Measurements from ENCODE around the gene IGFN1.
A peak's percentile ranks its signal among the peaks of the same experiment; 100 is the strongest.

IGFN1 gene

DNA sequence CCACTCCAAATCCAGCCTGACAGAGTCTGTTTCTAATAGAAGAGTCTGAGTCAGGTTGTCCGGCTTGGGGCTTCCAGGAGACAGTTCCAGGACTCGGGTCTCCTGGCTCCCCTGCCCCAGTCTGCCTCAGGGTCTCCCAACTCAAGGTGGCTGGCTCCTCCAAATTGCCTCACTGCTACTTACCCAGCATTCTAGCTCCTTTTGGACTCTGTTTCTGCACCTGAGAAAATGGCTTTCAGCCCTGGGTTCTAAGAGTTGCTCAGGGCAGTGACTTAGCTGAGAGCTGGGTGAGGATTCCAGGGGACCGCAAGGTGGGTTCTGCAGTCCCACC is 5.5 kb upstream of the IGFN1 start:
- DNase-seq (ENCODE audit: low read depth in 3 of 3): no peak

DNA sequence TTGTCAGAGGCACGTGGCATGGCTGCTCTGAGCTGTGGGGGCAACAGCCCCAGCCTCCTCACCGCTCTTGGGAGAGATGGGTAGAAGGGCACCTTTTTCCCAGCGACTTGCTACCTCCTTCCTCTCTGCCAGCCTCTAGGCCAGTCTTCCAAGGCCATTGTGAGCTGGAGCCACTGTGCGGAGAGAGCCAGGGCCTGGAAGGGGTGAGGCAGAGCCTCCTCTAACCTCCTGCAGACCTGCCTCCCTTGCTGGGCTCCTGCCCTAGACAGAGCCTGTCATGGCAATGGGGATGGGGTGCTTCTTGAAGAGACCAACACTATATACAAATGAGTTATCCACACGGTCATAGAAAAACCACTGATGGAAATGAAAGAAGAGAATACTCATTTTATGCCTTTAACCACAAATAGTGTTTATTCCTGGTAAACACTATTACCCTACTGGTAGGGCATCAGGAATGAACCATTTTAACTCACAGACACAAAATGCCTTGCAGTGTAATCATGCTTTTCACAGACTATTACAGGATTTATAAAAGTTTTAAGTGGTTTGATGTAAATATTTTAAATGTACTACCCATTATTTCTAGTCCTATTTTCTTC is 5.0 kb upstream of the IGFN1 start:
- no peak for DNase-seq (ENCODE audit: low read depth in 3 of 3)

DNA sequence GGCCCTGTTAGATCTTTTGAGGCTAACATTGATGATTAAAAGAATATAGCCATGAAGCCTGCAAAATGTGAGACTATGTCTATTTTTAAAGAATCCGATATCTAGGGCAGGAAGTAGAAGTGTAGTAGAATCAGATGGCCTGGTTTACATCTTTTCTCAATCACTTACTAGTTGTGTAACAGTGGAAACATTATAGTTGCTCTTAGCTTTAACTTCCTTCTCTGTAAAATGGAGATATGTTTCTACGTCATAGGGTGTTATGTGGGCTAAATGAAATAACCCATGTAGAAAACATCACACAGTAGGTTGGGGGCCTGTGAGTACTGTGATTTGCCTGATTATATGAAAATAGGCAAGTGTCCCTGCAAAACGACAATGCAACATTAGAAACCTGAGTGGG is 4.4 kb upstream of the IGFN1 start:
- DNase-seq (ENCODE audit: low read depth in 3 of 3): no peak

DNA sequence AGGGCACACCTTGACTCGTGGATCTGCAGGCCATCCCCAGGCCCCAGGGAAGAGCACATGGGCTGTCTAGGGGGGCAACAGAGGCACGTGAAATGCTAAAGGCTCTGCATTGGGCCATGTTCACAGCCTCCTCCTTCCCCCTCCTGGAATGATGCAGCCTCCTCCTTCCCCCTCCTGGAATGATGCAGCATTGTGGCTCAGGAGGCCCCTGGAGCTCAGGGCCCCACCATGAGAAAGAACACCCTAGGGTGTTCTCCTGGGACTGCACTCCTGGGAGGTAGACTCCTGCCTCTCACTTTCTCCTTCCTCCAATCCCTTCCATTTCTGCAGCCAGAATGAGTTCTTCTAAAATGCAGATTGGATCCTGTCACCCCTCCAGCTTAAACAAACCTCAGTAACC is 1.5 kb upstream of the IGFN1 start:
- no peak for DNase-seq (ENCODE audit: low read depth in 3 of 3)

DNA sequence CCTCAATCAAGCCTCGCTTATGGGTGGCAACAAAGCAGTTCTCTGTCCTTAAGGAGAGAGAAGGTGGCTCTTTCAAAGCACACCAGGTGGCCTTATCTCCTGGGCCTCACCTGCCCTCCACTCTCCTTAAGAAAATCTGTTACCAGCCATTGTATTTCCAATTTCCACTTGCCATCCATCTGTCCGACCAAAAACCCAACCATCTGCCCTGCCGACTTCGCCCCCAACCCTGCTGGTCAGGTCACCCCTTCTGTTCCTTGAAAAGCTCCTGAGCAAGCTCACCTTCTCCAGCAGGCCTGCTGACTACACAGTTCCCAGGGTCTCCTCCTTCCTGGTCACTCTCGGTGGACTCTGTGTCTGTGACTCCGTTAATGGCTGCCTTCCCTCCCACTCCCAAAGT is 619 bp upstream of the IGFN1 start:
- no peak for DNase-seq (ENCODE audit: low read depth in 3 of 3)

DNA sequence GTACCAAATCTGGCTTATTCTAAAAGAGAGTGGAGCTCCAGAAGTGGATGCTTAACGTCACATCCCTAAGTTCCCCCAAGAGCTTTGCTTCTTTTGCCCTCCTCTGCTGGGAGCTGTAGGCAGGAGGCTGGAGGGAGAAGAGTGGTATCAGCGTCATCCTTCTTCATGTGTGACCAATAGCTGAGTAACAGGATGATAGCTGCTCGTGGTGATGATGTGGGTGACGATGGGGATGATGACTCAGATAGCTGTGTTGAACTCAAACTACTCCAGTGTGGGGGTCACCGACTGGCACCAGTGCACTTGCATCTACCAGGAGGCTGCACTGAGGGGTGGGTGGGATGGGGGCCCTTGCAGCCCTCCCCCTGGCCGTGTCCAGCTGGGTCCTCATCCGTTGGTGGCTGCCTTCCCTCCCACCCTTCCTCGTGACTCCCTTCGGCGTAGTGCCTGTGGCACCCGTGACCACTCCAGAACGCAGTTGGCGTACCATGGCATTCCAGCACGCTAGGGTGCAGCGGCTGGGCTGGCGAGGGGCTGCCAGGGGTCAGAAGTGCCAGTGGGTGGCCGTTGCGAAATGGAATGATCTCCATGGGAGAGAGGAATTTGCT is 1.1 kb downstream of the IGFN1 start:
- peak; percentile 9 to 40 (median 28) for DNase-seq (ENCODE audit: low read depth in 3 of 3)

DNA sequence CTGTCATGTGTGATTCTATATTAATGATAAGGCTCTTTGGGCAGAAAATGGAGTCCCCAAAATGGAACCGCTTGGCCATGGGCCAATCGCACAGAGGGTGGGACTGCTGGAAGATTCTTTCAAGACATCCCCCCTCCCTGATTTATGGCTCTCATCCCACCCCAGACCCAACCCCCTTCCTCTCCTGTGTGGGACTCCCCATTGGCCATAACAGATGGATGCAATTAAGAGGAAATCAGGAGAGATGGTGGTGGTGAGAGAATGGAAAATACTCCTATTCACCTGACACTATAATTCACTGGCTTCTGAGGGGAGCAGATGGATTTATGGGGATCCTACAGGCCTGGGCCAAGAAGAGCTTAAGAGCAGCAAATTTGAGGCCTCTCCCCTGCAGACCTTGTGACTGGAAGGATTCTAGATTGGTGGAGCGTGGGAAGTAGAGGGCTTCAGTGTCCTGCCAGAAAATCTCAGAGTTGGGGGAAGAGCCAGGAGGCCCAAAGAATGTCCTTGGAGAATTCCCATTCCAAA is 1.7 kb downstream of the IGFN1 start:
- DNase-seq (ENCODE audit: low read depth in 3 of 3): no peak

DNA sequence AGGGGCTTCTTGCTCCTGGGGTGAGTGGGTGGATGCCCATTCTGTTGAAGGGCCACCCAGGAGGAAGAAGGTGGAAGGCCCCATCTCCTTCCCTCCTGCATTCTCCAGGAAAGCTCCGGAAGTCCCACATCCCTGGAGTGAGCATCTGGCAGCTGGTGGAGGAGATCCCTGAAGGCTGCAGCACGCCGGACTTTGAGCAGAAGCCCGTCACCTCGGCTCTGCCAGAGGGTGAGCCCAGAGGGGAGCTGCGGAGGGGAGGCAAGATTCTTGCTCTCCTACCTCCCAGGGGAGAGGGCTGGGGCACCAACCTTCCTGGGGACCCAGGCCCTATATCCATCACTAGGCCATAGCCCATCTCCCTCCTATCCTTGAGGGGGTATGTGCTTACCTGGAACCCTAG is 3.4 kb downstream of the IGFN1 start:
- DNase-seq (ENCODE audit: low read depth in 3 of 3): no peak

DNA sequence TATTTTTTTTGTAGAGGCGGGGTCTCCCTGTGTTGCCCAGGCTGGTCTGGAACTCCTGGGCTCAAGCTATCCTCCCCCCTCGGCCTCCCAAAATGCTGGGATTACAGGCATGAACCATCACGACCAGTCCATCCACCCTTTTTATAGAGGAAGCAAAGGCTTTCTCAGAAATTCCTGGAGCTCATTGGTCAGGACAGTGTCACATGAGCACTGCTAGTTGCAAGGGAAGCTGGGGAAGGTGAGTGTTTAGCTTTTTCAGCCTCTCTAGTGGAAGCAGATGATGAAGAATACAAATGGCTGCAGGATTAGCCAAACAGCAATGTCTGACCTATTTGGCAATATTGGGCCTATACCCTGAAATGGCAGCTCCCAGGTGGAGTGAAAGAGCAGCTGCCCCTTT is 8.0 kb downstream of the IGFN1 start:
- no peak for DNase-seq (ENCODE audit: low read depth in 3 of 3)

DNA sequence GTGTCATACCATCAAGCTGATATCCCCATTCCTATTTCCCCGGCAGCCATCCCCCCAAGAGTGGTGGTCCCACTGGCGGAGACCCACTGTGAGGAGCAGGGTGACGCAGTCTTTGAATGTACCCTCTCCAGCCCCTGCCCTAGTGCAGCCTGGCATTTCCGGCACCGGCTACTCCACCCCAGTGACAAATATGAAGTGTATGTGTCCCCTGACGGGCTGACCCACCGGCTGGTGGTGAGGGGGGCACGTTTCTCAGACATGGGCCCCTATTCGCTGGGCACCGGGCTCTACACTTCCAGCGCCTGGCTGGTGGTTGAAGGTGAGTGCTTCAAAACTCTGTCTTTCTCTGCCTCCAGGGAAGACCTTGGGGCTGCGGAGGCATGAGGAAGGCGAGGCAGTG is 14.4 kb downstream of the IGFN1 start:
- DNase-seq (ENCODE audit: low read depth in 3 of 3): no peak

DNA sequence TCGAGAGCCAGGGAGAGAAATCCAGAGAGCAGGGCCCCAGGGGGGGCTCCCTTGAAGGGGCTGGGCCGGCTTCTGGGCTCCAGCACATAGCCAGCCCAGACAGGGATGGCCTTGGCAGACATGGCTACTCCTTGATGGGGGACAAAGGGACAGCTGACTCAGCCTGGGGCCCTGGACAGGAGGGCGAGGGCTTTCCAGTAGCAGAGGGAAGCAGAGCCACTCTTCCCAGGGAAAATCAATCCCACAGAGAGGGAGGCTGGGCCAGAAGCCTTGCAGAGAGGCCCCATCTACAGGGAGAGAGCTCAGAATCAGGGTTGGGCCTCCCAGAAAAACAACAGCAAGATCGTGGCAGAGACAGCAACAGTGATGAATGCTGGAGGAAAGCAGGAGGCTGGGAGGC is 15.6 kb downstream of the IGFN1 start:
- no peak for DNase-seq (ENCODE audit: low read depth in 3 of 3)

DNA sequence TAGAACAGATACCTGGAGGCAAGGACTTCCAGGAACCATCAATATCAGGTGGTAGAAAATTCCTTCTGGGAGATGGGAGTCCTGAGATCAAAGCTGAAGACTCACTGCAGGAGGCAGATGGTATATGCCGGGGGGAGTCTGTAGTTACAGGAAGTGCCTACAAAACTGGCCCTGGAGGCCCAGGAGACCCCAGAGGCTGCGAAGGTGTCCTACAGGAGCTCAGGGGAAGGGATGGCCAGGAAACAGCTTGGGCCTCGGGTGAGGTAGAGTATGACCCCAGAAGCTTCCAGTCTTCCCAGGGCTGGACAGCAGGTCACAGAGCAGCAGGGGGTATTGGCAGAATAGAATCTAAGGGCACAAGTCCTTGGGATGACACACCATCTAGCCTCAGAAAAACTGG is 16.4 kb downstream of the IGFN1 start:
- no peak for DNase-seq (ENCODE audit: low read depth in 3 of 3)

DNA sequence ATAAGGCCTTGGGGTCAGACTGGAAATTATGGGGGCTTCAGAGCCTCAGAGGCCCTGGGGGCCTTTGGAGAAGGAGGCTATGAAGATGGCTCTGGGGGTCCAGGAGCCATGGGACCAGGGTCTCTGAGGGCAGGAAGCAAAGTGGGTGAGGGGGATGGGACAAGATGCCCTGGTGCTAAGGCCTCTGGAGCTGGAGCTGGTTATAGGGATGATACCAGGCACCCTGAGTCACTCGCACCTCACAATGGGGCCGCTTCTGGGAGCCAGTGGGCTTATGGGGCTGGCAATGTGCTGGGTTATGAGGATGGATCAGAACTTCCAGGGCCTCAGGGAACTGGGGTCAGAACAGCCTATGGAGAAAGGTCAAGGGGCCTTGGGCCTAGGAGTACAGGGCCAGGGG is 17.6 kb downstream of the IGFN1 start:
- no peak for DNase-seq (ENCODE audit: low read depth in 3 of 3)

DNA sequence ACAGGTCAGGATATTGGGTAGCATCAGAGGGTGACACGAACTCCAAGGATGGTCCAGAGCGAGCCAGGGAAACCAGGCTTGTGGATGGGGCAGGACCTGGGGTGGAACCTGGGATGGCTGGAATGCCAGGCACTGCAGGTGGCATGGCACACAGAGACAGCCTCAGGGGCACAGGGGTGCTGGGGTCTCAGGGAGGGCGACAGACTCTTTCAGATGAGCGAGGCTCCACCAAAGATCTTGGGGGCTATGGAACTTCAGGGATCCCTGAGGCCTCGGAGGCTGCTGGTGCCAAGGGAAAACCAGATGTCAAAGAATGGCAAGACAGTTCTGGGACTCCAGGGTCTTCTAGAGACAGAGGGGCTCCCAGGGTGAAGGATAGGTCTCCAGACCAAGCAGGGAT is 21.4 kb downstream of the IGFN1 start:
- no peak for DNase-seq (ENCODE audit: low read depth in 3 of 3)

DNA sequence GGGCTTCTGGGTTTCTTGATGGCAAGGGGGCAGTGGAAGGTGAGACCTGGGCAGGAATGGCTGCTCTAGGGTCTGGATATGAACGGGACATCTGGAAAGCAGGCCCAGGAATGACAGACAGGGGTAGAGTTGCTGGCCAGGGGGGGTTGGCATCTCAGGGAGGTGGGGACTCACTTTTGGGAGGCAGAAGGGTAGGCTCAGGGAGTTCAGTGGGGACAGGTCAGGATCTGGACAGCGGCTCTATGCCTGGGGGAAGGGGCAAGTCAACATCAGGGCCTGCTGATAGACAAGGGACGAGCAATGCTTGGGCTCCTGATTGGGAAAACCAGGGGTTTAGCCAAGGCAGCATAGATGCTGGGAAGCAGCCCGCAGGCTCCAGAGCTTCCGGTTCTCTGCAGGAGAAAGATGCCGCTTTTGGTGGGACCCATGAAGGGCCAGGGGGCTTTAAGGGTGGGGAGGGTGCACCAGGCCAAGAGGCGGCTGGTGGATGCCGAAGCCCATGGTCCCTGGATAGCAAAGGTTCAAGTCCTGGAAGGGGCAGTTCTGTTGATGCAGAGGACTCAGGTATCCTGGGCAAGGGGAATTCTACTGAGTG is 21.9 kb downstream of the IGFN1 start:
- no peak for DNase-seq (ENCODE audit: low read depth in 3 of 3)

DNA sequence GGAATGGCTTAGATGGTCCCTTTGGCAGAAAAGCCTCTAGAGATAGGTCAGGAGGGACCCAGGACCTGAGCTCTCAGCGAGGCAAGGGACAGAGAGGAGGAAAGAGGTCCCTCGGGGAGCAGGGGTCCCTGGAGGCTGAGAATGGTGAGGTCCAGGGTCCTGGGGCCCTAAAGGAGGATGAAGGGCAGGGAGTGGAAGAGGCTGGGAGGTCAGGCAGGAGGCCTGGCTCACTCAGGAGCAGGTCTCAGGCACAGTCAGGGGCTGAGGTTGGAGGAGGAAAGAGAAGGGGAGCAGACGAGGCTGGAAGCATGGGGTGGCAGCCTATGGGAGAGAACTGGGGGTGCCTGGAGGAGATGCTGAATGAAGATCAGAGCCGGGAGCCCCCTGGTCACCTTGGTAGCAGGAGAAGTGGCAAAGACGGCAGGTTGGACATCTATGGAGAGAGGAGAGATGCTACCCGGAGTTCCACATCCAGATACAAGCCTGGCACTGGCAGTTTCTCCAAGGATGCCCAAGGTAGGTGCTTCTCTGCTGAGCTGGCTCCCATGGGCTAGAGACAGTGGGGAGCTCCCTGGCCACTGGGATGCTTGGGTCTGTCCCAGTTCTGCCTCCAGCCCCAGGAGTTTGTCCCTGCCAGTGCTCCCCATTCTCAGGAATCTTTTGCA is 22.6 kb downstream of the IGFN1 start:
- no peak for DNase-seq (ENCODE audit: low read depth in 3 of 3)

DNA sequence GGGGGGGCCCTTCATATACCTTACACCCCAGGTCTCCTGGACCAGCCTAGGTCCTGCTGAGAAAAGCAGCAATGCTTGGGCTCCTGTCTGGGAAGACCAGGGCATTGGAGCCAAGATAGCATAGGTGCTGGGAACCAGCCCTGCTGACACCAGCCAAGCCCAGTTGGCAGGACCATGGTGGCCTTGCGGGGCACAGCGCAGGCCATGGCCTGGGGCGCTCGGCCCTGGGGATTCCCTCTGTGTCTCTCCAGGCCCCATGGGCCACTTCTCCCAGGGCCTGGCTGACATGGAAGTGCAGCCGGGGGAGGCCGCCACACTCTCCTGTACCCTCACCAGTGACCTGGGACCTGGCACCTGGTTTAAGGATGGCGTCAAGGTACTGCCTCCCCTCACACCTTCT is 23.3 kb downstream of the IGFN1 start:
- no peak for DNase-seq (ENCODE audit: low read depth in 3 of 3)

DNA sequence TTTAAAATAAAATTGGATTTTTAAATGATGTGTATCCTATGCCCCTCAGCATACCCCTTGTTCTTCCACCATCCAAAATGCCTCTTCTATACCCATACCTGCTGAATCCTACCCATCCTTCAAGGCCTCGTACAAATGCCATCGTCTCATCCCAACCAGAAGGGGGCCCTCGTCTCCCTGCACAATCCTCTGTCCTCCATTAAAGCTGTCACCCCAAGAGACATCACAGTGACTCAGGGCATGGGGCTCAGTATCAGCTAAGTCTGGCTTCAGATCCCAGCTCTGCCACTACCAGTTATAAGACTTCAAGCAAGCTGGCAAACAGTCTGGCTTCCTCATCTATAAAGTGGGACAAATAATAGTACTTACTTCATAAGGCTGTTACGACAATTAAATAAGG is 23.8 kb downstream of the IGFN1 start:
- DNase-seq (ENCODE audit: low read depth in 3 of 3): no peak

DNA sequence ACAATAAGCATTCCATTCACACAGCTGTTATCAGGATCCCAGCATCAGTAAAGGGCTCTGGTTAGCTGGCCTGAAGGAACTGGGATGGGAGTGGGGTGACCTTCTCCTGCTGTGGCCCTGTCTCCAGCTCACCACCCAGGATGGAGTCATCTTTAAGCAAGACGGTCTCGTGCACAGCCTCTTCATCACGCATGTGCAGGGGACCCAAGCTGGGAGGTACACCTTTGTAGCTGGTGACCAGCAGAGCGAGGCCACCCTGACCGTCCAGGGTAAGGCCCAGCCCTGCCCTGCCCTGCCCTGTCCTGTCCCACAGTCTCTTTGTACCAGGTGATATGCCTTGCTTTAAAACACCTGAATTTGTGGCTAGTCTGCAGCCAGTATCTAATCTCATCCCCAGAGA is 24.3 kb downstream of the IGFN1 start:
- no peak for DNase-seq (ENCODE audit: low read depth in 3 of 3)

DNA sequence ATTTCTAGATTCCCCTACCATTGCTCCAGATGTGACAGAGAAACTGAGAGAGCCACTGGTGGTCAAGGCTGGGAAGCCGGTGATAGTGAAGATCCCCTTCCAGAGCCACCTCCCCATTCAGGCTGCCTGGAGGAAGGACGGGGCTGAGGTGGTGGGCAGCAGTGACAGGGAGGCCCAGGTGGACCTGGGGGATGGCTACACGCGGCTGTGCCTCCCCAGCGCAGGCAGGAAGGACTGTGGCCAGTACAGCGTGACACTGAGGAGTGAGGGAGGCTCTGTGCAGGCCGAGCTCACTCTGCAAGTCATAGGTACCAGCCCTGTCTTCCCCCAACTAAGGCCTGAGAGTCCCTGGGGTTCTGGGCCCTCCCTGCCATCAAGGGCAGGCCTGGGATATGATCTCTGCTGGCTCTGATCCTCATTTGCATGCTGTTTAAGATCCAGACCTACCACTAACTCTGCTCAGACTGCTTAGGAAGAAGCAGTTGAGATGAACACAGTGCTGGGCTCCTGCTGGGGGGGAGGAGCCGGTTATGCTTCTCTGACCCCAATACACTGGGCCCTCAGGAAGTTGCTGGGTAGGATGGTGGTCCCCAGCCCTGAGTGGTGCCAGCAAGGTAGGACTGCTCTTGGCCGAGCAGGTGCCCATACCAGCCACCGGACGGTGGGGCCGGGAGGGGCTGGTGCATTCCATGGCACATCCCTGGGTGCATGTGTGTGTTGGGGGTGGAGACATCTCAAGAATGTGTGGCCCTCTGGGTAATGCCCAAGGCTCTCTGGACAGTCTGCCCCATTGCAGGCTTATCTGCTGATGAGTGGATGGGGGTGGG is 25.1 kb downstream of the IGFN1 start:
- no peak for DNase-seq (ENCODE audit: low read depth in 3 of 3)

DNA sequence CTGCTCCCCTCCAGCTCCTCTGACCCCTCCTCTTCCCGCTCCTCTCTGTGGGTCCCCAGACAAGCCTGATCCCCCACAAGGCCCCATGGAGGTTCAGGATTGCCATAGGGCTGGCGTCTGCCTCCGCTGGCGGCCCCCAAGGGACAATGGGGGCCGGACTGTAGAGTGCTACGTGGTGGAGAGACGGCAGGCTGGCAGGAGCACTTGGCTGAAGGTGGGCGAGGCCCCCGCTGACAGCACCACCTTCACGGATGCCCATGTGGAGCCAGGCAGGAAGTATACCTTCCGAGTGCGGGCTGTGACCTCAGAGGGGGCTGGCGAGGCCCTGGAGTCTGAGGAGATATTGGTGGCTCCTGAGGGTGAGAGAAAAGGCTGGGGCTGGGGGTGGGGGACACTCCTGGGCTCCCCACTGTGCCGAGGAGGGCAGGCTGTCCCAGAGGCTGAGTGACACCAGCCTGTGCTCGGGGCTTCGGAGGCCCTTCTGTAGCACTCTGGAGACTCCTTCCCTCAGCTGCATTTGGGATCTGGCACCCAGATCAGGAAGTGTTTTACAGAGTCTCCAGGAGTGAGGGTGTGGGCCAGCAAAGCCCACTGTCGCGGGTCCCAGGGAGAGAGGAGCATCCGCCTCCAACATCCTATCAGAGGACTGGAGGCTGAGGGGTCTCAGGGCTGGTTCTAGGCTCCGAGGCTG is 25.9 kb downstream of the IGFN1 start:
- DNase-seq (ENCODE audit: low read depth in 3 of 3): no peak

DNA sequence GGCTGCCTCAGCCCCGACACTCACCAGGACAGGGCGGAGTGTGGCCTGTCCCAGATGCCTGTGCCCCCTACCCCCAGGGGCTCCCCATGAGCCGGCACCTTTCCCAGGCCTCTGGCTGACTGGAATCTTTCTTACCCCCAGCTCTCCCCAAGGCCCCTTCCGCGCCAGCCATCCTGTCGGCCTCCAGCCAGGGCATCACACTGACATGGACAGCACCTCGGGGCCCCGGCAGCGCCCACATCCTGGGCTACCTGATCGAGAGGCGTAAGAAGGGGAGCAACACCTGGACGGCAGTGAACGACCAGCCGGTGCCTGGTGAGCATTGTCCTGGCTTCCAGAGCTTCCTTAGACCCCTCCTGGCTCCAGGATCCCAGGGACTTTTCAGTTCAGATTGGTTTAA is 26.5 kb downstream of the IGFN1 start:
- DNase-seq (ENCODE audit: low read depth in 3 of 3): no peak

All from stimulated activated CD4-positive, alpha-beta T cell treated with anti-CD3 and anti-CD28 coated beads, TNF-alpha, amount 100 ng/mL, for 24 hours (primary cell).